Heart left ventricle (tissue), 16 donors: ENCODE results near the gene NOX5. TPM values are rescaled to one million over a fixed set of nuclear protein-coding genes. Genes with fewer than 3 reads are reported as not detected.

ENCODE experiments used
- ATAC-seq, 4 donors: fragments of 200-7000 bp; cut with Tn5 transposase; one replicate each; pipeline ENCODE4 v1.9.1; 2020 to 2022; ENCODE audit warnings: moderate library complexity in 4 of 4, mild to moderate bottlenecking in 3 of 4, moderate number of reproducible peaks in 1 of 4
- DNase-seq, 5 donors: peaks; one replicate each; pipeline ENCODE4 v3.0.0-alpha.2; 2020
- H3K27ac ChIP-seq, 12 donors: fragments of 200-600 bp; sonication (generic) in 4 of 12; one replicate each; pipeline versions ENCODE4 v1.5.0 to v1.8.0; 2016 to 2022; ENCODE audit warnings: mild to moderate bottlenecking in 2 of 12
- H3K27me3 ChIP-seq, 9 donors: fragments of 200-600 bp; sonication (generic) in 2 of 9; one replicate each; pipeline versions ENCODE4 v1.5.1 to v1.8.0; 2016 to 2022; ENCODE audit warnings: mild to moderate bottlenecking in 3 of 9
- H3K36me3 ChIP-seq, 9 donors: fragments of 200-600 bp; sonication (generic) in 2 of 9; one replicate each; pipeline versions ENCODE4 v1.5.0 to v1.8.0; 2018 to 2022; ENCODE audit warnings: mild to moderate bottlenecking in 2 of 9
- H3K4me1 ChIP-seq, 12 donors: fragments of 200-600 bp; sonication (generic) in 4 of 12; one replicate each; pipeline versions ENCODE4 v1.5.0 to v1.8.0; 2016 to 2022; ENCODE audit warnings: mild to moderate bottlenecking in 3 of 12
- H3K4me3 ChIP-seq, 12 donors: fragments of 200-600 bp; sonication (generic) in 4 of 12; one replicate each; pipeline versions ENCODE4 v1.5.0 to v1.8.0; 2017 to 2022; ENCODE audit warnings: mild to moderate bottlenecking in 9 of 12, moderate library complexity in 4 of 12
- H3K9me3 ChIP-seq, 12 donors: fragments of 200-600 bp; sonication (generic) in 4 of 12; one replicate each; pipeline versions ENCODE4 v1.5.0 to v1.8.0; 2016 to 2022; ENCODE audit warnings: mild to moderate bottlenecking in 1 of 12
- CTCF ChIP-seq, 12 donors: fragments of 200-600 bp; sonication (generic) in 4 of 12; IDR thresholded peaks; one replicate each; pipeline versions ENCODE4 v1.5.0 to v1.8.0; 2018 to 2022; ENCODE audit warnings: antibody characterized with exemption in 12 of 12, mild to moderate bottlenecking in 5 of 12
- POLR2A ChIP-seq, 2 donors: fragments of 450-650 bp; IDR thresholded peaks; one replicate each; pipeline ENCODE4 v1.6.1; 2017; ENCODE audit warnings: antibody characterized with exemption in 2 of 2, mild to moderate bottlenecking in 2 of 2, moderate library complexity in 2 of 2
- WGBS, 4 donors: extraction: QIAGEN DNeasy Blood & Tissue Kit in 2 of 4; methylation state at CpG; one replicate each; pipeline versions ENCODE4 v1.1.5 to v1.1.7; 2013 to 2018; 5-methylcytosine and 5-hydroxymethylcytosine counted together
- intact Hi-C, 10 donors: fragments of 100-400 bp; cut with DNase I; formaldehyde crosslinking; loops; one replicate each; pipeline versions ENCODE4 v1.11.1 to v1.14.2; 2022
- polyA plus RNA-seq, 2 donors: library from polyadenylated mRNA; stranded (reverse); fragments of 200-250 nt; gene quantifications; one replicate each; pipeline ENCODE4 v1.2.3, GENCODE V29; 2013
- total RNA-seq, 9 donors: library from RNA; depleted of rRNA in 2 of 9; stranded (reverse); fragments of >200 nt in 2 of 9; fragmentation: NEBNext Ultra II Directional in 3 of 9; extraction: Animal tissue kit (Norgen Biotek cat#: 25700) in 3 of 9; gene quantifications; one replicate each; pipeline versions ENCODE4 v1.1.0 to v1.2.4, GENCODE V29; 2016 to 2023
- donor health status: ischemic (EF 13 %, LVEDD 7.1; RV severe dilation, severe dysfunction).
- donor health status: healthy with polysubstance abuse.
- donor health status: DM: no; HTN: yes; CAD: no.
- donor health status: DM: no; HTN: no; CAD: no.
- donor health status: ischemic (EF 25% LVEDD 6.9; RV normal size, moderate dysfunction).
- donor health status: ischemic (EF 25% LVEDD 5.7; RV mildly dilated, moderate dysfunction).
- donor health status: healthy.
- donor health status: DM: yes; HTN: yes; CAD: no.
- donor health status: ischemic (EF 35%, LVEDD 5.7; RV mildly dilated, moderate dysfunction).
- donor health status: nonischemic (EF 11% LVEDD 7.7; RV severe dilation, severe dysfunction).
- donor health status: DM: yes; HTN: yes; CAD: no.
- donor health status: PGD.
- donor health status: ischemic (EF 29% LVEDD 5.4; RV normal size, mild dysfunction).
- donor health status: nonischemic (EF 23%, LVEDD 6.1; RV moderate dilation, normal function).

The NOX5 gene
- total and polyA plus RNA-seq, 11 donors, result 0.02 to 0.29 (median 0.04) TPM; not detected in 6

DNA sequence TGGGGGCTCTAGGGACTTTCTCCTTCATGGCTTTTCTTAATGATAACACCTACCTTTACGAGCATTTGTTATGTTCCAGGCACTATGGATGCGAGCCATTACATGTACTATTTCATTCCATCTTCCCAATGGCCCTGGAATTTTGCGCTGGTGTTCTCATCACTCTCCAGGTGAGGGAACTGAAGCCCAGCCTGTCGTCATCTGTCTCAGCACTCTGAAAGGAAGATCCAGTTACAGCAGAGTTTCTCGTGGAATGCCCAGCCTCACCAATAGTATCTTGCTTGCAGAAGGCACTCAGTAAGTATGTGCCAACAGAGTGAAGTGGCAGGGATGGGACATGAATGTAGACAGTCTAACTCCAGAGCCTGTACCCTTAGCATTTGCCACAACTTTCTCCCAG, 56.8 kb downstream of the NOX5 start:
- no peak for ATAC-seq
- peaks cover 0 to 13% (median 0%) of the 10 kb centered on the region in 12 donors for H3K9me3 ChIP-seq
- H3K27me3 ChIP-seq, result peaks cover 0 to 12% (median 0%) of the 10 kb centered on the region in 9 donors
- H3K4me3 ChIP-seq, result no peak overlapping the region
- intact Hi-C loops, result loop anchor here in 2 of 10 donors (5.0 kb wide), 2 partner anchors 91 to 156 kb away; partner anchors contain the start of gene GLCE (in 1 of the 2)
- H3K36me3 ChIP-seq, result no peaks in the 10 kb centered on the region
- DNase-seq, result no peak
- TF ChIP-seq CTCF (IDR thresholded peaks at IDR 0.05), result no peak
- TF ChIP-seq POLR2A (IDR thresholded peaks at IDR 0.05), result no peak
- peaks cover 0 to 21% (median 6%) of the 10 kb centered on the region in 12 donors for H3K4me1 ChIP-seq
- WGBS, 4 donors, result 59 to 79% (median 72%) methylated on average over 5 of the region's 5 CpGs
- H3K27ac ChIP-seq, result no peak overlapping the region

DNA sequence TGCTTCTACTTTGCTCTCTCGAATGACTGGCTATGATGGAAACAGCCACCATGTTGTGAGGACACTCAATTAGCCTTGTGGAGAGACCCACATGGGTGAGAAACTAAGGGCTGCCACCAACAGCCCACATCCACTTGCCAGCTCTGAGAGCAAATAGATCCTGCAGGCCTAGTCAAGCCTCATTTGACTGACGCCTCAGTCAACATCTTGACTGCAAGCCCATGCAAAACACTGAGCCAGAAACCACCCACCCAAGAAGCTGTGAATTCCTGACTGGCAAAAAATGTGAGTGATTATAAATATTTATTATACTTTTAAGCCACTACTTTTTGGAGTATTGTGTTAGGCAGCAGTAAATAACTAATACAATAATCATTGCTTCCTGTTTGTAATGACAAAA, 58.4 kb downstream of the NOX5 start:
- no peak overlapping the region for H3K27ac ChIP-seq
- TF ChIP-seq POLR2A (IDR thresholded peaks at IDR 0.05) (no peak), CTCF (IDR thresholded peaks at IDR 0.05) (no peak)
- H3K27me3 ChIP-seq, result peaks cover 0 to 12% (median 0%) of the 10 kb centered on the region in 9 donors
- 96 to 98% (median 97%) methylated on average over 2 of the region's 2 CpGs for WGBS, 4 donors
- intact Hi-C loops, result loop anchor here in 2 of 10 donors (5.0 kb wide), 2 partner anchors 89 to 154 kb away; partner anchors contain the start of gene GLCE (in 1 of the 2)
- ATAC-seq, result no peak
- H3K4me3 ChIP-seq, result no peak overlapping the region
- H3K4me1 ChIP-seq, result peaks cover 0 to 21% (median 6%) of the 10 kb centered on the region in 12 donors
- no peak for DNase-seq
- peaks cover 0 to 10% (median 0%) of the 10 kb centered on the region in 12 donors for H3K9me3 ChIP-seq
- no peaks in the 10 kb centered on the region for H3K36me3 ChIP-seq

DNA sequence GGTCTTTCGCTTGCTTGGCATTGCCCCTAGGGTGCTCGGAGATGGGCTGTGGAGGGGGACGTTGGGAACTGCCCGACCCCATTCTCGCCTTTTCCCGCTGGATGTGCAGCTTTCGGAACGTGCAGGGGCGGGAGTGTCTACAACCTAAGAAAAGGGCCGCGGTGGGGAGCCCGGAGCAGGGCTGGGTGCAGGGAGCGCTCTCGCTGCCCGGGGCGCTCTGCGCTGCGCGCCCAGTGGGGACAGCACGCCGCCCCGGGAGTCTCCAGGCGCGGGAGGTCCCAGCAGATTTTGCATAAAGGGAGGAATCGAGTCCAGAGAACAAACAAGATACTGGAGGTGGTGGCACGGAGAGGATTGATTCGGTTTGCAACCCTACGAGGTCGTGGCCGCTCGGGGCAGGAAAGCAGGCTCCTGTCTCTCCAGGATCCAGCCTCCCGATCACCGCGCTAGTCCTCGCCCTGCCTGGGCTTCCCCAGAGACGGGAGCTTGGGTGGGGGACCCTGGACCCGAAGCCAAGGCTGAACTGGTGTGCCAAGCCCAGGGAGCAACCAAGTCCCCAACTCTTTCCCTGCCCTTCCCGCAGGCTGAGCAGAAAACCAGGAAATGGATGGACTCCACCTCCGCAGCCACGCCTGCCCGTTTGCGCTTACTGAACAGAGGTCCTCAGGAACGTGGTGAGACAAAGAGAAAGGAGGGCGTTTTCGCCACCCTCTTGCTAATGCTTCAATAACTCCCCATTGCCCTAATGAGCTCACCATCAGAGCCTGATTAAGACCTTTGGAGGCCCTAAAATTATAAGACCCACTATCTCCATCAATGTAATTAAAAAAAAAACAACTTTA, 59.7 kb downstream of the NOX5 start:
- Histone ChIP-seq H3K27ac (peak overlapping the region in 11 of 12 donors; percentile 12 to 85 (median 77)), H3K27me3 (peaks cover 0 to 12% (median 0%) of the 10 kb centered on the region in 9 donors), H3K36me3 (no peaks in the 10 kb centered on the region), H3K4me1 (peaks cover 0 to 21% (median 6%) of the 10 kb centered on the region in 12 donors), H3K4me3 (peak overlapping the region; percentile 51 to 80 (median 65)), H3K9me3 (peaks cover 0 to 3% (median 0%) of the 10 kb centered on the region in 12 donors)
- intact Hi-C loops, result loop anchor here in 2 of 10 donors (5.0 kb wide), 2 partner anchors 88 to 153 kb away; partner anchors contain the start of gene GLCE (in 1 of the 2)
- DNase-seq (peak; percentile 61 to 80 (median 72)), ATAC-seq (peak; percentile 87 to 95 (median 92))
- WGBS, 4 donors, result 1 to 3% (median 2%) methylated on average over 37 to 45 of the region's 45 CpGs
- TF ChIP-seq CTCF (IDR thresholded peaks at IDR 0.05) (peak in 3 of 12 donors; percentile 6 to 13 (median 11)), POLR2A (IDR thresholded peaks at IDR 0.05) (peak in 1 of 2 donors; percentile 48)

GRCh38 chr15:69074843-69075224, 60.3 kb downstream of the NOX5 start:
- Histone ChIP-seq H3K4me3 (peak overlapping the region in 10 of 12 donors; percentile 52 to 80 (median 68)), H3K27ac (peak overlapping the region in 9 of 12 donors; percentile 48 to 85 (median 80)), H3K9me3 (peaks cover 0 to 3% (median 0%) of the 10 kb centered on the region in 12 donors), H3K27me3 (peaks cover 0 to 12% (median 0%) of the 10 kb centered on the region in 9 donors), H3K4me1 (peaks cover 0 to 21% (median 6%) of the 10 kb centered on the region in 12 donors), H3K36me3 (no peaks in the 10 kb centered on the region)
- 26 to 37% (median 33%) methylated on average over 6 of the region's 6 CpGs for WGBS, 4 donors
- DNase-seq (no peak), ATAC-seq (peak in 2 of 4 donors; percentile 13 to 49)
- no peak for TF ChIP-seq CTCF (IDR thresholded peaks at IDR 0.05)
- no peak for TF ChIP-seq POLR2A (IDR thresholded peaks at IDR 0.05)
- intact Hi-C loops, result loop anchor here in 3 of 10 donors (5.0 kb wide), 3 partner anchors 87 to 152 kb away; partner anchors contain the start of gene GLCE (in 1 of the 3)
